GM18519 (cell line): ENCODE results near the gene KRTAP5-5.
"Not testable (repeated sequence)": the region's sequence is repeated elsewhere in the genome, so short reads cannot be mapped to it uniquely, and the experiment has no call there.

Experiments
- ATAC-seq: cut with Tn5 transposase; IDR thresholded peaks from one replicate; pipeline ENCODE4 v1.9.1; 2021; ENCODE audit warnings: mild to moderate bottlenecking, moderate library complexity; ENCODE audit not compliant: unreplicated experiment, low FRiP score

The KRTAP5-5 gene

GRCh38 chr11:1629326-1630185 is at the start of gene KRTAP5-5:
KRTAP5-5 (plus strand) TSS chr11:1629775; CDS start chr11:1629841, 66 bp downstream.
- ATAC-seq, result no peak

GRCh38 chr11:1581976-1582375 is 47.6 kb upstream of the KRTAP5-5 start:
- no peak for ATAC-seq

- not testable (repeated sequence) for ATAC-seq
These were observed 46.7 kb upstream of the KRTAP5-5 start for GRCh38 chr11:1582909-1583308.

- ATAC-seq, result not testable (repeated sequence)
These were observed 44.8 kb upstream of the KRTAP5-5 start, which contains the start of gene KRTAP5-1 for GRCh38 chr11:1584661-1585370. KRTAP5-1 (minus strand) TSS chr11:1585283; CDS start chr11:1585249, 34 bp downstream.

GRCh38 chr11:1586699-1587098 is 42.9 kb upstream of the KRTAP5-5 start:
- ATAC-seq, result no peak

- ATAC-seq, result not testable (repeated sequence)
These were observed 40.2 kb upstream of the KRTAP5-5 start for GRCh38 chr11:1589191-1589963.

GRCh38 chr11:1589996-1590395 is 39.6 kb upstream of the KRTAP5-5 start:
- no peak for ATAC-seq

GRCh38 chr11:1592628-1593027 is 36.9 kb upstream of the KRTAP5-5 start:
- no peak for ATAC-seq

GRCh38 chr11:1595994-1596575 is 33.5 kb upstream of the KRTAP5-5 start:
- not testable (repeated sequence) for ATAC-seq

- ATAC-seq, result not testable (repeated sequence)
These were observed 32.9 kb upstream of the KRTAP5-5 start for GRCh38 chr11:1596576-1597121.

- ATAC-seq, result no peak
These were observed 32.1 kb upstream of the KRTAP5-5 start for GRCh38 chr11:1597331-1597993.

- ATAC-seq, result no peak
These were observed 31.6 kb upstream of the KRTAP5-5 start, which contains the start of gene KRTAP5-2 for GRCh38 chr11:1597994-1598380. KRTAP5-2 (minus strand) TSS chr11:1598294; CDS start chr11:1598250, 44 bp downstream.

- not testable (repeated sequence) for ATAC-seq
These were observed 31.2 kb upstream of the KRTAP5-5 start for GRCh38 chr11:1598406-1598805.

GRCh38 chr11:1598816-1599215 is 30.8 kb upstream of the KRTAP5-5 start:
- no peak for ATAC-seq

- no peak for ATAC-seq
These were observed 28.9 kb upstream of the KRTAP5-5 start for GRCh38 chr11:1600626-1601025.

GRCh38 chr11:1601663-1602062 is 27.9 kb upstream of the KRTAP5-5 start:
- ATAC-seq, result not testable (repeated sequence)

GRCh38 chr11:1603629-1604028 is 25.9 kb upstream of the KRTAP5-5 start:
- no peak for ATAC-seq

GRCh38 chr11:1604181-1604580 is 25.4 kb upstream of the KRTAP5-5 start:
- ATAC-seq, result no peak

GRCh38 chr11:1604711-1605110 is 24.9 kb upstream of the KRTAP5-5 start:
- no peak for ATAC-seq
